Left cardiac atrium (tissue), 4 donors: Measurements from ENCODE around the gene SRCAP. TPM values are rescaled to one million over a fixed set of nuclear protein-coding genes. Genes with fewer than 3 reads are reported as not detected.

Source experiments
- ATAC-seq, 2 donors: fragments of 200-7000 bp; cut with Tn5 transposase; one replicate each; pipeline ENCODE4 v1.9.1; 2020; ENCODE audit warnings: mild to moderate bottlenecking in 2 of 2, moderate library complexity in 2 of 2
- DNase-seq: peaks from one replicate; pipeline ENCODE4 v3.0.0-alpha.2; 2020
- intact Hi-C, 2 donors: fragments of 100-400 bp; cut with DNase I; formaldehyde crosslinking; loops; one replicate each; pipeline versions ENCODE4 v1.14.1 to v1.15.1; 2022 to 2023
- total RNA-seq, 2 donors: library from RNA; stranded (reverse); fragmentation: NEBNext Ultra II Directional; extraction: Animal tissue kit (Norgen Biotek cat#: 25700); gene quantifications; one replicate each; pipeline ENCODE4 v1.2.1, GENCODE V29; 2021
- donor health status: DM: no; HTN: yes; CAD: no.
- donor health status: DM: no; HTN: yes; CAD: no; lungs with severe emphysema.
- donor health status: DM: yes; HTN: yes; CAD: no.
- donor health status: Dilated cardiomyopathy.

SRCAP gene
- total RNA-seq, 2 donors from 2014 or later, result 42.3 to 45.9 TPM

GRCh38 chr16:30722916-30723315 is 23.9 kb downstream of the SRCAP start:
- intact Hi-C loops, result no loop called here
- no peak for DNase-seq
- ATAC-seq, result no peak

GRCh38 chr16:30723725-30724355 is 24.9 kb downstream of the SRCAP start:
- ATAC-seq (no peak), DNase-seq (no peak)
- intact Hi-C loops, result no loop called here

DNA sequence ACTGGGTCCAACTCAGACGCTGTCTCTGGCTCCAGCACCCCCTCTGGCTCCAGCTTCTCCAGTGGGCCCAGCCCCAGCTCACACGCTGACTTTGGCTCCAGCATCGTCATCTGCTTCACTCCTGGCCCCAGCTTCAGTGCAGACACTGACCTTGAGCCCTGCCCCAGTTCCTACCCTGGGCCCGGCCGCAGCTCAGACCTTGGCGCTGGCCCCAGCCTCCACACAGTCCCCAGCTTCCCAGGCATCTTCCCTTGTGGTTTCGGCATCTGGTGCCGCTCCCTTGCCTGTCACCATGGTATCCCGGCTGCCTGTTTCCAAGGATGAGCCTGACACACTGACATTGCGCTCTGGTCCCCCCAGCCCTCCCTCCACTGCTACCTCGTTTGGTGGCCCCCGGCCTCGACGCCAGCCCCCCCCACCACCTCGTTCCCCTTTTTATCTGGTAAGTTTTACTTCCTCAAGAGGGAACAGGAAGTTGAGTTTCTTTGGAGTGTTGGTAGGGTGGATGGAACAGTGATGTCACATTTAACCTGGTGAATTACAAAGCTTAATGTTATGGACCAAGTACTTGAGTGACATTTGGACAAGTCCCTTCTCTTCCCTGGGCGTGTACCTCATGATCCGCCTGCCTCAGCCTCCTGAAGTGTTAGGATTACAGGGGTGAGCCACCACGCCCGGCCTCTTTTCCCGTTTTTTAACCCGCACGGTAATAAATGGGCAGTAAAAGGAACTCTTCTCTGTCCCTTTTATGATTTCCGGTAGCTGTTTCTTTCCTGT is 25.9 kb downstream of the SRCAP start:
- peak; percentile 48 to 58 for ATAC-seq
- DNase-seq, result peak; percentile 37
- intact Hi-C loops, result no loop called here

GRCh38 chr16:30725418-30725792 is 26.4 kb downstream of the SRCAP start:
- intact Hi-C loops, result no loop called here
- peak in 1 of 2 donors; percentile 8 for ATAC-seq
- no peak for DNase-seq

GRCh38 chr16:30728321-30728720 is 29.4 kb downstream of the SRCAP start:
- DNase-seq, result no peak
- no peak for ATAC-seq
- intact Hi-C loops, result no loop called here

DNA sequence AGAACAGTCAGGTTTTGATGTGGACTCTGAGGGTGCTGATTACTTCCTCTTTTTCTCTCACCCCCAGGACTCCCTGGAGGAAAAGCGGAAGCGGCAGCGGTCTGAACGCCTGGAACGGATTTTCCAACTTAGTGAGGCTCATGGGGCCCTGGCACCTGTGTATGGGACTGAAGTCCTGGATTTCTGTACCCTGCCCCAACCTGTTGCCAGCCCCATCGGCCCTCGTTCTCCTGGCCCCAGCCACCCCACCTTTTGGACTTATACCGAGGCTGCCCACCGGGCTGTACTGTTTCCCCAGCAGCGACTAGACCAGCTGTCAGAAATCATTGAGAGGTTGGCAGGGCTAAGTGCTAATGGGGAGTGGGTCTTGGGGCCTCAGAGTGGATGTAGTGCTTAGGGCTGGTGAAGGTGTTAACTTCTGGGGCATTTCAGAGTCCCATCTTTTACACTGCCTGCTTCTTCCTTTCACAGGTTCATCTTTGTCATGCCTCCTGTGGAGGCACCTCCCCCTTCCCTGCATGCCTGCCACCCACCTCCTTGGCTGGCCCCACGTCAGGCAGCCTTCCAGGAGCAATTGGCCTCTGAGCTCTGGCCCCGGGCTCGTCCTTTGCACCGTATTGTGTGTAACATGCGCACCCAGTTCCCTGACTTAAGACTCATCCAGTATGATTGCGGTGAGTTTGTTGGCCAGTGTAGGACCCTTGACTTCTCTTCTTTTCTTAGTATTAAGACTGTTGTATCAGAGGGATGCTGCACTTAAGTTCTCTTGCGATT is 30.1 kb downstream of the SRCAP start:
- peak in 1 of 2 donors; percentile 13 for ATAC-seq
- intact Hi-C loops, result no loop called here
- peak; percentile 38 for DNase-seq

- intact Hi-C loops, result no loop called here
- ATAC-seq (no peak), DNase-seq (no peak)
These were observed 32.4 kb downstream of the SRCAP start for GRCh38 chr16:30731411-30731810.

- DNase-seq (no peak), ATAC-seq (no peak)
- intact Hi-C loops, result no loop called here
These were observed 38.2 kb downstream of the SRCAP start for GRCh38 chr16:30736995-30737793.

GRCh38 chr16:30737794-30738648 is 39.0 kb downstream of the SRCAP start:
- DNase-seq, result no peak

GRCh38 chr16:30738984-30739951 is 40.3 kb downstream of the SRCAP start:
- intact Hi-C loops, result no loop called here
- no peak for DNase-seq
- ATAC-seq, result no peak

More at GRCh38 chr16:30737794-30738648, 39.0 kb downstream of the SRCAP start:
- no peak for ATAC-seq
- intact Hi-C loops, result no loop called here

- ATAC-seq, result peak; percentile 84 to 90
- intact Hi-C loops, result no loop called here
- peak; percentile 89 for DNase-seq
These were observed 41.6 kb downstream of the SRCAP start for GRCh38 chr16:30740364-30741251.

- no peak for DNase-seq
- peak; percentile 21 to 67 for ATAC-seq
- intact Hi-C loops, result no loop called here
These were observed 42.5 kb downstream of the SRCAP start for GRCh38 chr16:30741461-30741914.

GRCh38 chr16:30743716-30744115 is 44.7 kb downstream of the SRCAP start:
- DNase-seq (no peak), ATAC-seq (no peak)
- intact Hi-C loops, result no loop called here

GRCh38 chr16:30744183-30744582 is 45.2 kb downstream of the SRCAP start:
- no peak for ATAC-seq
- intact Hi-C loops, result no loop called here
- DNase-seq, result no peak

DNA sequence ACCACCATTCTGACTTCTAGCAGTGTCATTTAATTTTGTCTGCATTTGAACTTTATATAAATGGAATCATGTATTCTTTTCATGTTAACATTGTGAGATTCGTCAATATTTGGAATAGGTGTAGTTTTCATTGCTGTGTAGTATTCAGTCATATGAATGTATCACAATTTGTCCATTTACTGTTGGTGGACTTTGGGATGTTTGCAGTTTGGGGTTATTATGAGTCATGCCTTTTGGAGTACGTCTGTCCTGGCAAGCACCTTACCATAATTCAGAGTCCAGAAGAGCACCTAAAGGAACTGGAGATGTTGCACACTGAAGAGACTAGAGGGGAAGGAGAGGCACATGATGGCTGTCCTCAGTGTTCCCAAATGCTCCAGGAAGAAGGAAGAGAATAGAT is 46.1 kb downstream of the SRCAP start:
- no peak for DNase-seq
- no peak for ATAC-seq
- intact Hi-C loops, result no loop called here

- intact Hi-C loops, result no loop called here
- DNase-seq (no peak), ATAC-seq (no peak)
These were observed 47.7 kb downstream of the SRCAP start for GRCh38 chr16:30746638-30747175.
